ENCODE results near the gene TRAF4.
"Not testable (repeated sequence)": the region's sequence is repeated elsewhere in the genome, so short reads cannot be mapped to it uniquely, and the experiment has no call there.

TRAF4 gene

DNA sequence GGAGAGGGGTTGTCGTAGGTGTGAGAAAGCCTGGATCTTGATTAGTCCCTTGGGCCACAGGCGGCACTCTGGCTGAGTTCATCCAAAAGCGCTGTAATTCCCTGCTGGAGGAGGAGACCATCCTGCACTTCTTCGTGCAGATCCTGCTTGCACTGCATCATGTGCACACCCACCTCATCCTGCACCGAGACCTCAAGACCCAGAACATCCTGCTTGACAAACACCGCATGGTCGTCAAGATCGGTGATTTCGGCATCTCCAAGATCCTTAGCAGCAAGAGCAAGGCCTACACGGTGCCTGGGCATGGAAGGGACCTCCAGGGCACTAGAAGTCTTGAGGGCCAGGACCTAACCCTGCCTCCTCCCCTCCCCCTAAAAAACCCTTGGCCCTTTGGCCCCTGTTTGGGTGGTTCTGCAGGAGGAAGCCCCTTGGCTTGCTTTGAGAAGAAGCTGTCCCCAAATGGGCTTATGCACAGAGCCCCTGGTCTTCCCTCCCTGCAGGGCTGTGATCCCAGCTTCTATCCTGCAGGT, 9.0 kb upstream of the TRAF4 start:
- no peak for DNase-seq

DNA sequence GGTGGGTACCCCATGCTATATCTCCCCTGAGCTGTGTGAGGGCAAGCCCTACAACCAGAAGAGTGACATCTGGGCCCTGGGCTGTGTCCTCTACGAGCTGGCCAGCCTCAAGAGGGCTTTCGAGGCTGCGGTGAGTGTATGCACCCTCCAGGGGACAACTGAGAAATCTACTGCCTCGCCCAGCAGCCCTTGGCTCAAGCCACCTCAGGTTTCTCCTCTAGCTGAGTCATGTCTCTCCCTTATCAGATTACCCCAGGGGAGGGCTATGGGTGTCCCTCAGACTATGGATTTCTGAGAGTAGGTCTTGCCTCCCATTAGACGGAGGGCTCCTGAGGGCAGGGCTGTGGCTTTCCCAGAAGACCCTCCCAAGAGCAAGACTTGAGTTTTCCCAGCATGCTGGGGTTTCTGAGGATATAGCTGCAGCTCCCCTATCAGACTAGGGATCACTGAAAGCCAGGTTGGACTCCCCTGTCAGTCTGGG, 8.5 kb upstream of the TRAF4 start:
- DNase-seq: peak; percentile 92

DNA sequence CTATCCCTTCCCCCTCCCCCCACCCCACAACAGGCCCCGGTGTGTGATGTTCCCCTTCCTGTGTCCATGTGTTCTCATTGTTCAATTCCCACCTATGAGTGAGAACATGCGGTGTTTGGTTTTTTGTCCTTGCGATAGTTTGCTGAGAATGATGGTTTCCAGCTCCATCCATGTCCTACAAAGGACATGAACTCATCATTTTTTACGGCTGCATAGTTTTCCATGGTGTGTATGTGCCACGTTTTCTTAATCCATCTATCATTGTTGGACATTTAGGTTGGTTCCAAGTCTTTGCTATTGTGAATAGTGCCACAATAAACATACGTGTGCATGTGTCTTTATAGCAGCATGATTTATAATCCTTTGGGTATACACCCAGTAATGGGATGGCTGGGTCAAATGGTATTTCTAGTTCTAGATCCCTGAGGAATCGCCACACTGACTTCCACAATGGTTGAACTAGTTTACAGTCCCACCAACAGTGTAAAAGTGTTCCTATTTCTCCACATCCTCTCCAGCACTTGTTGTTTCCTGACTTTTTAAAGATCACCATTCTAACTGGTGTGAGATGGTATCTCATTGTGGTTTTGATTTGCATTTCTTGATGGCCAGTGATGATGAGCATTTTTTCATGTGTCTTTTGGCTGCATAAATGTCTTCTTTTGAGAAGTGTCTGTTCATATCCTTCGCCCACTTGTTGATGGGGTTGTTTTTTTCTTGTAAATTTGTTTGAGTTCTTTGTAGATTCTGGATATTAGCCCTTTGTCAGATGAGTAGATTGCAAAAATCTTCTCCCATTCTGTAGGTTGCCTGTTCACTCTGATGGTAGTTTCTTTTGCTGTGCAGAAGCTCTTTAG, 7.7 kb upstream of the TRAF4 start:
- not testable (repeated sequence) for DNase-seq

DNA sequence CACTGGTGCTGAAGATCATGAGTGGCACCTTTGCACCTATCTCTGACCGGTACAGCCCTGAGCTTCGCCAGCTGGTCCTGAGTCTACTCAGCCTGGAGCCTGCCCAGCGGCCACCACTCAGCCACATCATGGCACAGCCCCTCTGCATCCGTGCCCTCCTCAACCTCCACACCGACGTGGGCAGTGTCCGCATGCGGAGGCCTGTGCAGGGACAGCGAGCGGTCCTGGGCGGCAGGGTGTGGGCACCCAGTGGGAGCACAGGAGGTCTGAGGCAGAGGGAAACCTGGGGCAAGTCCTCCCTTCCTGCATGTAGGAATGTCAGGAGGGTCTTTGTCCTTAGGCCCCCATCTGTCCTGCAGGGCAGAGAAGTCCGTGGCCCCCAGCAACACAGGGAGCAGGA, 6.5 kb upstream of the TRAF4 start:
- DNase-seq: no peak

DNA sequence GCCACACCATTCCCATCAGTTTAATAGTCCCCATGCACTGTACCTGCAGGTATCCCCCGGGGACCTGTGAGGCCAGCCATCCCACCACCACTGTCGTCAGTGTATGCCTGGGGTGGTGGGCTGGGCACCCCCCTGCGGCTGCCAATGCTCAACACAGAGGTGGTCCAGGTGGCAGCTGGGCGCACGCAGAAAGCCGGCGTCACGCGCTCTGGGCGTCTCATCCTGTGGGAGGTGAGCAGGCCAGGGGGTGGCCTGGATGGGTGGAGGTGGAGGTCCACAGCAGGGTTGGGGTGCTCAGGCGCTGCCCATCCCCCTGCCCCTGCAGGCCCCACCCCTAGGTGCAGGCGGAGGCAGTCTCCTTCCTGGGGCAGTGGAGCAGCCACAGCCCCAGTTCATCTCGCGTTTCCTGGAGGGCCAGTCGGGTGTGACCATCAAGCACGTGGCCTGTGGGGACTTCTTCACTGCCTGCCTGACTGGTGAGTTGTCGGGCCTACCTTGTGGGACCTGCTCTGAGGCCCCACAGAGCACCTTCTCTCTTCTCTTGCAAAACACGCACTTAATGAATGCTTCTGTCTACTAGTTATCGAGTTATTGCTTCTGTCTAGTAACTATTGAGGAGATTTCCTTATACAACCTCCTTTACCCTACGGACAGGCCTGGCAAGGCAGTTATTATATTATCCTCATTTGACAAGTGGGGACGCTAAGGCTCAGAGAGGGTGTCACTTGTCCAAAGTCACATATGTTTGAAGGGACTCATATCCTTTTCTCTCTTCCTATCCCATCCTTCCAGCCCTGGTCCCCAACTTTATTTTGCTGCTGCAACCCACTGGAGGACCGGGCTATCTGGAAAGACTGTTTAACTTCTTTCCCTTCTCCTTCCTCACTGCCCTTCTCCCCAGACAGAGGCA, 5.8 kb upstream of the TRAF4 start:
- peak; percentile 47 for DNase-seq

DNA sequence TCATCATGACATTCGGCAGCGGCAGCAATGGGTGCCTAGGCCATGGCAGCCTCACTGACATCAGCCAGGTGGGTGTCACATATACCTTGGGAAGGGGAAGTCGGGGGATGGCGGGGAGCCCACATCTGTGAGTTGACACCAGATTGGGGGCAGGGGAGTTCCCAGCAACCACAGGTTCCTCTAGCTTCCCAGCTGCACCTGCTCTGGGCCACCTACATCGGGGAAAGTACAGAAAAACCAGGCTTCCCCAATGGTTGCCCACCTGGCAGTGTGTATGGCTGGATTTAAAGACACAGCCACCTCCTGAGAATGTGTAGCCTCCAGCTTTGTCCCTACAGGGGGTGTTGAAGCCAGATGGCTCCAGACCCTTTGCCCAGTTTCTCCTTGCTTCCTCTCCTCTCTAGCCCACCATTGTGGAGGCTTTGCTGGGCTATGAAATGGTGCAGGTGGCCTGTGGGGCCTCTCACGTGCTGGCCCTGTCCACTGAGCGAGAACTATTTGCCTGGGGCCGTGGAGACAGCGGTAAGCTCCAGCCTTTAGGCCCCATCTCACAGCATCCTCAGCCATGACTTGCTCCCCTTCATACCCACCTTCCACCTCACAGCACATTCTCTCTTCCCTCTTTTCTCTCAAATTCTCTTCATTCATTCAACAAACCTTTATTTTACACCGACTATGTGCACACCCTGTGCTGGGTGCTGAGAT, 5.0 kb upstream of the TRAF4 start:
- no peak for DNase-seq

DNA sequence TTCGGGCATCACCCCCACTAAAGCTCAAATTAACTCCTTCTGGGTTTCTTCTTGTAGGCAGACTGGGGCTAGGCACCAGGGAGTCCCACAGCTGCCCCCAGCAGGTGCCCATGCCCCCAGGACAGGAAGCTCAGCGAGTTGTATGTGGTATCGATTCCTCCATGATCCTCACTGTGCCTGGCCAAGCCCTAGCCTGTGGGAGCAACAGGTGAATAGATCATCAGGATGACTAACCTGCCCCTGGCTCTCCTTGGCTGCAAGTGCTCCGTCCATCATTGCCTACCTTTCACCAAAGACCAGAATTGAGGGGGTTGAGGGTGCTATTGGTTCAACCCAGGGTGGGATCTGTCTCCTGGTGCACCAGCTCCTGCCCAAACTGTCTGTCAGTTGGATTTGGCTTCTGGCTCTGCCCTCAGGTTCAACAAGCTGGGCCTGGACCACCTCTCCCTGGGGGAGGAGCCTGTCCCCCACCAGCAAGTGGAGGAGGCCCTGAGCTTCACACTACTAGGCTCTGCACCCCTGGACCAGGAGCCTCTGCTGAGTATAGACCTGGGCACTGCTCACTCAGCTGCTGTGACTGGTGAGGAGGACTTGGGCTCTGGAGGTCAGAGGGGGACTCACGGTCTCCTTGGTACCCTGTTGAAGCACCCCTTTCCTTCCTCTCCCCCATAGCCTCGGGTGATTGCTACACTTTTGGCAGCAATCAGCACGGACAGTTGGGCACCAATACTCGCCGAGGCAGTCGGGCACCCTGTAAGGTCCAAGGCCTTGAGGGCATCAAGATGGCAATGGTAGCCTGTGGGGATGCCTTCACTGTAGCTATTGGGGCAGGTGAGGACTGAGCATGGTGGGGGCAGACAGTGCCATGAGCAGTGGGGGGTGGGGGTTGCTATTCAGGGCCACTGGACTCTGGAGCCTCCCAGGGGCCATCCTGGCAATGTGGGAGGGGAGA, 3.1 kb upstream of the TRAF4 start:
- no peak for DNase-seq

DNA sequence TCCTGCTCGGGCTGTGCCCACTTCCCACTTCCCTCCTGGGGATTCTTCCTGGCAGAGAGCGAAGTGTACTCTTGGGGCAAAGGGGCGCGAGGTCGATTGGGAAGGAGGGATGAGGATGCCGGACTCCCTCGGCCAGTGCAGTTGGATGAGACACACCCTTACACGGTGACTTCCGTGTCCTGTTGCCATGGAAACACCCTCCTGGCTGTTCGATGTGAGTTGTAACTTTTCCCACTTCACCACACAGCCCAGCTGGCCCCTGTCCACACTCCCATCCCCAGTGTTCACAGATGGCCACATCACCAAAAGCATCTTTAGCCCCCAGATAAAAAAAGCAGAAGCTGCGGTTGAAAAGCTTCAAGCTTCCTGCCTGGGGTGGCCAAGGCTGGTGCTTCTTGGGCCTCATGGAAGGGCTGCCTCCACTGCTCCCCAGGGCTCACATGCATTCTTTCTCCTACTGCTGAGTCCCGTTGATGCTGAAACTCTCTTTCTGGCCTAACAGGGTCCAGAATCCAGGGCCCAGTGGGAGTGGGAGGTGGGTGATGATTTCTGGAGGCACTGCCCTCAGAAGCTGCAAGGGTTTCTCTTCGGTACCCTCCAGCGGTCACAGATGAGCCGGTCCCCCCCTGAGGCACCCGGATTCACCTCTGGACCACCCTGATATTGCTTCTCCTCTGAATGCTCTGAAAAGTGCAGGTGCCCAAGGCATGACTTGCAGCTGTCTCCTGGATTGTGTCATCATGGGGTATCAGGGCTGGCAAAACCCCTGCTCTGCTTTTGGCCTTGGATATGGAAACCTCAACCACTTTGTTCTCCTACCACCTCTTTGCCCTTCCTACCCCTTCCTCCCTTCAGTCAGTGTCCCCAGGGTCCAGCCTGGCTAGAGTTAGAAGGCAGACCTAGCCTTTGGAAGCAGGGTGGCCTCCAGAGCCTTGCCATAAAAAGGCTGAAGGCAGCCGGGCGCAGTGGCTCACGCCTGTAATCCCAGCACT, 2.2 kb upstream of the TRAF4 start:
- DNase-seq: peak; percentile 95

DNA sequence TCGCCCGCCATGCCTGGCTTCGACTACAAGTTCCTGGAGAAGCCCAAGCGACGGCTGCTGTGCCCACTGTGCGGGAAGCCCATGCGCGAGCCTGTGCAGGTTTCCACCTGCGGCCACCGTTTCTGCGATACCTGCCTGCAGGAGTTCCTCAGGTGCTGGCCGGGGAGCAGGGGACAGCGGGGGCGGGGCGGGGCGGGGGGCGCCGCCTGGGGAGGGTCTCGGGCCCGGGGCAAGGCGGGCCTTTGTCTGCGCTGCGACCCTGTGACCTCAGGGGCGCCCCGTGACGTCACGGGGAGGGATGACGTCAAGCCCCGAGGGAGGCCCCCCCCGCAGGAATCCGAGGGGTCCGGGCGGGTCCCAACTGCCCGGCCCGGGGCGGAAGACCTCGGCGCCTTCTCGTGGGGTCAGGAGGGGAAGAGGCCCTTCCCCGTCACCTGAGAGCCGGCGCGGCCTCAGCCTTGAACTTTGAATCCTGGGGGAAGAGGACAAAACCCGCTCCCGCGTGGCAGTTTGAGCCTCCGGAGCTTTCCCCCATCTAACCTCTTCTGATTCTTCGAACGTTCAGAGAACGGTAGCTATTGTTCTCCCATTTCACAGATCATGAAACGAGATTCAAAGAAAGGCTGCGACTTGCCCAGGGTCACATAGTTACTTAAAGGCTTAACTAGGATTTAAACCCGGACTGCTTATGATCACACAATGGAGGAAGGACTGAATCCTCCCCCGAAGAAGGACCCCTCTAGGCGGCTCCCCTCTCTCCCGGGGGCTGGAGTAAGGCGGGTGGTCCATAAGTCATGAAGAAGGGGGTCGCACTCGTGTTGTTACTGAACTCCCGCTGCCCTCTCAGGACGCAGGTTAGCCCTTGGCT, 527 bp downstream of the TRAF4 start:
- peak; percentile 52 for DNase-seq

DNA sequence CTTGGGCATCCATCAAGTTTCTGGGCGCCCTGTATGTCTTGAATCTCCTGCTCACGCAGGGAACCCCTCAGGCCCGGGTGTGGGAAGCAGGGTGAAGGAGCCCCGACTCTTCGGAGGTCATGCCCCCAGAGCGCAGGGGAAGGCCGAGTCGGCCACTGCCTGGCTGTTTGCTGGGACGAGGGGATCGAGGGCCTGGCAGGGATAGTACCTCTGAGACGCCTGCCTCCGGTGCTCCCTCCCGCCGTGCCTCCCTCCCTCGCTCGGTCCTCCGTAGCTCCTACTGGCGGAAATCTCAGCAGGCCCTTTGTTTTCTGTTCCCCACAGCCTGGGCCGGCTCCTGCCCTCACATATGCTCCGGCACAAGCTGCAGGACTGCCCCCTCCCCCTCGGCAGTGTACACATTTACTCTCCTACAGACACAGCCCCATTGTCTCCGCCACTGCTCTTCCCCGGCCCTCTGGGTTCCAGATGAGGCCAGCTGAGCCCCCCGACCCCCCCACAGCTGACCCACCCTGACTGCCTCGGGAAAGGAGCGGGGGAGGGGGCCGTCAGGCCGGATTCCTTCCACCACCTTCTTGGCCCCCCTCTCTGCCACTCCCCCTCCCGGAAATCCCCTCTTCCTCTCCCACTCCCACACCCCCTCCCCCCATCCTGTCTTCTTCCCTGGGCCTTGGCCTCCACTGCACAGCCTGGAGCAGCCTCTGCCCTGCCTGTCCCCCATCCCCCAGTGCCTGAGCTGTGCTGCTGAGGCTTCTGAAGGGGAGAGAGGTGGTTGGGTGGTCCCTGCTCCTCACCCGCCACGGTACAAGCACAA, 1.4 kb downstream of the TRAF4 start:
- peak; percentile 49 for DNase-seq

DNA sequence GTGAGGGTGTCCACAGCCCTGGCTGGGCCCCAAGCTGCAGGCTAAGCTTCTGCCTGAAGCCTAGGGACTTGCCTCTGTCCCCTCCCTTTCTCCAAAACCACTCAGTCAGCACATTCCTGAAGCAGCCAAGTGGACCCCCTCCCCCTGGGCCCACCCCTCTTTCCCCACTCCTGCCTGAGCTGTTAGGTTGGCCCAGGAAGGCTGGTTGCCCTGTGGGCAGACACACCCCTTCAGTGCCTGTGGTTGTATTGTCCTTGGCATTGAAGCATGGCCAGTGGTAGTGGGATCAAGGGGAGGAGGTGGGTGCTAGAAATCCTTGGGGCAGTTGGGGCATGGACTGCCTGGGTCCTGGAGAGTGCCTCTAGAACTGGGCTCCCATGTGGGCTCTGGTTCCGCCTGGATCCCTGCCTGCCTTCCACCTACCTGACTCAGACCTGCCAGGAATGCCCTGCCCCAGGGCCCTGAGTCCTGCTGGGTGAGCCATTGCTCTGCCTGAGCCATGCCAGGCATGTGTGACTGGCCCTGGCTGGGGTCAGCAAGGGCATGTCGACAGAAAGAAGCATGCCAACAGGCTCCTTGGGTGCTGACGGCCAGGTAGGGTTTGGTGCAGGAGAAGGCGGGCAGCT, 2.1 kb downstream of the TRAF4 start:
- no peak for DNase-seq

DNA sequence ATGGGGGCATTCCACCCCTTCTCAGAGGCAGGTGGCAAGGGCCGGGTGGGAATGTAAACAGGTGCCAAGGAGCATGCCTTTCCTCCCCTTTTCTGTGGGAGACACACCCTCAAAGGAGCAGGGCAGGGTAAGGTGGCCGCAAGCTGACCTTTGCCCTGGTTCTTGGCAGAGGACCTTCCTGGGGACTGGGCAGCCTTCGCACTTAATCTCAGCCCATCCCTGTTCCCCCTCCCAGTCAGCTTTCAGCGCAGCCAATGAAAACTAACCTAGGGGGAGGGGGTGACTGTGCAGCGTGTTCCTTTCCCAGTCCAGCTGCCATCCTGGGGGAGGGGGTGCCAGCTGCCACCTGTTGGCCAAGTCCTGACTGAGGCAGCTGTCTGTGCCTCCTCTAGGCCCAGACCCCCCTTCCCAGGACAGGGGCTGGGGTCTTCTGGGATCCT, 2.8 kb downstream of the TRAF4 start:
- no peak for DNase-seq

DNA sequence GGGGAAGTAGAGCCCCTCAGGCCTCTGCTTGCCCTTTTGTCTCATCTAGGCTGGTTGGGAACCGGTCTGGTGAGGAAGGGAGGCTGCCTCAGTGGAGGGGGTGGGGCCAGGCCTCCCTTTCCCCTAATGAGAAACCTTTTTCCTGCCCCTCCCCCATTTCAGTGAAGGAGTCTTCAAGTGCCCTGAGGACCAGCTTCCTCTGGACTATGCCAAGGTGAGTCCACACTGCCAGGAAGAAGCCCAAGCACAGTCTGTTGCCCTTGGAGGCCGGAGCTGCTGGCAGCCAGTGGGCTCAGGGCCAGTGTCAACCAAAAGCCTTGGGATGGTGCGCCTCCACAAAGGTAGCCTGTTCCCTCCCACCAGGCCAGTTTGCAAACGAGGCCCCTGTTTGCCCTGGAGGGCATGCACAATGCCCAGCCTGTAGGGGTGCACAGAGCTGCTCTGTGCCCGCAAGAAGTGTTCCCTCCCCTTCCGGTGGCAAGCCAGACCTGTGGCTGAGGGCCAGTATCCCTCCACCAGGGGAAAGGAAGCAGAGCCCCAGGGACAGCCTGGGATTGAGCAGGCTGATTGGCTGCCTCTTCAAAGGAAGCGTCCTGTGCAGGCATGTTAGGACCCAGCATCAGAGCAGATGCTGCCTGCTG, 3.4 kb downstream of the TRAF4 start:
- DNase-seq: no peak

DNA sequence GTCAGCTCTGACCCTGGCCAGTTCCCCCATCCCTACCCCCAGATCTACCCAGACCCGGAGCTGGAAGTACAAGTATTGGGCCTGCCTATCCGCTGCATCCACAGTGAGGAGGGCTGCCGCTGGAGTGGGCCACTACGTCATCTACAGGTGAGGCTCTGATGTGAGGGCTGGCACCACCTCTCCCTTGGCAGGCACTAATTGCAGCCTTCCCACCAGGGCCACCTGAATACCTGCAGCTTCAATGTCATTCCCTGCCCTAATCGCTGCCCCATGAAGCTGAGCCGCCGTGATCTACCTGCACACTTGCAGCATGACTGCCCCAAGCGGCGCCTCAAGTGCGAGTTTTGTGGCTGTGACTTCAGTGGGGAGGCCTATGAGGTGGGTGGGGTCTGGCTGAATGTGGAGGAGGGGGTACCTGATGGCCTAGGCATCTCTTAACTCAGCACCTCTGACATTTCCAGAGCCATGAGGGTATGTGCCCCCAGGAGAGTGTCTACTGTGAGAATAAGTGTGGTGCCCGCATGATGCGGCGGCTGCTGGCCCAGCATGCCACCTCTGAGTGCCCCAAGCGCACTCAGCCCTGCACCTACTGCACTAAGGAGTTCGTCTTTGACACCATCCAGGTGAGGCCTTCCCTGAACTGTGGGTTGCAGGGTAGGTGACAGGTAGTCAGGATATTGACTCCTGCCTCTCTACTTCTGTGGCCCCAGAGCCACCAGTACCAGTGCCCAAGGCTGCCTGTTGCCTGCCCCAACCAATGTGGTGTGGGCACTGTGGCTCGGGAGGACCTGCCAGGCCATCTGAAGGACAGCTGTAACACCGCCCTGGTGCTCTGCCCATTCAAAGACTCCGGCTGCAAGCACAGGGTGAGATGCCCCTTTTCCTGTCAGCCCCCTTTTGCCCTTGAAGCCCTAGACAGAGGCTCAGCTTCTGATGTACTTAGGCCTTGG, 4.3 kb downstream of the TRAF4 start:
- no peak for DNase-seq

DNA sequence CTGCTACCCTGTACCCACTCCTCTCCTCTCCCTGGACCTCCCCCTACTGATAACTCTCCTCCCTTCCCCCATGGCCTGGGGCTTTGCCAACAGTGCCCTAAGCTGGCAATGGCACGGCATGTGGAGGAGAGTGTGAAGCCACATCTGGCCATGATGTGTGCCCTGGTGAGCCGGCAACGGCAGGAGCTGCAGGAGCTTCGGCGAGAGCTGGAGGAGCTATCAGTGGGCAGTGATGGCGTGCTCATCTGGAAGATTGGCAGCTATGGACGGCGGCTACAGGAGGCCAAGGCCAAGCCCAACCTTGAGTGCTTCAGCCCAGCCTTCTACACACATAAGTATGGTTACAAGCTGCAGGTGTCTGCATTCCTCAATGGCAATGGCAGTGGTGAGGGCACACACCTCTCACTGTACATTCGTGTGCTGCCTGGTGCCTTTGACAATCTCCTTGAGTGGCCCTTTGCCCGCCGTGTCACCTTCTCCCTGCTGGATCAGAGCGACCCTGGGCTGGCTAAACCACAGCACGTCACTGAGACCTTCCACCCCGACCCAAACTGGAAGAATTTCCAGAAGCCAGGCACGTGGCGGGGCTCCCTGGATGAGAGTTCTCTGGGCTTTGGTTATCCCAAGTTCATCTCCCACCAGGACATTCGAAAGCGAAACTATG, 5.2 kb downstream of the TRAF4 start:
- no peak for DNase-seq
